Adipocyte (in vitro differentiated cells): Measurements from ENCODE around the gene KPNA1.
"Not testable (repeated sequence)": the region's sequence is repeated elsewhere in the genome, so short reads cannot be mapped to it uniquely, and the experiment has no call there.

Source experiments
- DNase-seq: peaks from one replicate; pipeline ENCODE4 v3.0.0-alpha.2; 2015; ENCODE audit warnings: low read depth
- H3K27me3 ChIP-seq: replicated peaks from 2 replicates; pipeline ENCODE4 v1.7.0; 2013; ENCODE audit warnings: mild to moderate bottlenecking, low read length, moderate library complexity; ENCODE audit not compliant: control insufficient read depth, insufficient read depth
- H3K36me3 ChIP-seq: 2 replicates; pipeline ENCODE4 v1.7.0; 2013; ENCODE audit warnings: low read length, mild to moderate bottlenecking, moderate library complexity; ENCODE audit not compliant: control insufficient read depth, insufficient read depth, severe bottlenecking
- H3K4me1 ChIP-seq: 2 replicates; pipeline ENCODE4 v1.7.0; 2013; ENCODE audit warnings: mild to moderate bottlenecking, low read length, moderate library complexity; ENCODE audit not compliant: control insufficient read depth, insufficient read depth
- H3K4me3 ChIP-seq: 2 replicates; pipeline ENCODE4 v1.7.0; 2013; ENCODE audit warnings: mild to moderate bottlenecking, low read length, moderate library complexity
- H3K9ac ChIP-seq: 2 replicates; pipeline ENCODE4 v1.7.0; 2013; ENCODE audit warnings: mild to moderate bottlenecking, low read length, moderate library complexity
- H3K9me3 ChIP-seq: 2 replicates; pipeline ENCODE4 v1.7.0; 2013; ENCODE audit warnings: mild to moderate bottlenecking, low read length, moderate library complexity; ENCODE audit not compliant: control insufficient read depth

The KPNA1 gene

GRCh38 chr3:122443762-122444490 lies 70.8 kb downstream of the KPNA1 start:
- DNase-seq = not testable (repeated sequence)

GRCh38 chr3:122443090-122443489 lies 71.6 kb downstream of the KPNA1 start:
- H3K36me3 ChIP-seq = peaks cover 60% of the 10 kb centered on the region
- DNase-seq = no peak
- no peaks in the 10 kb centered on the region for H3K4me1 ChIP-seq
- no peak overlapping the region for H3K4me3 ChIP-seq
- no peaks in the 10 kb centered on the region for H3K9me3 ChIP-seq
- H3K27me3 ChIP-seq = no peaks in the 10 kb centered on the region
- H3K9ac ChIP-seq = no peak overlapping the region

More at GRCh38 chr3:122443762-122444490, 70.8 kb downstream of the KPNA1 start:
- not testable (repeated sequence) for H3K4me3 ChIP-seq, H3K9ac ChIP-seq, H3K27me3 ChIP-seq, H3K9me3 ChIP-seq, H3K4me1 ChIP-seq
- peaks cover 61% of the 10 kb centered on the region for H3K36me3 ChIP-seq

GRCh38 chr3:122435950-122436349 lies 78.8 kb downstream of the KPNA1 start:
- DNase-seq = no peak

DNA sequence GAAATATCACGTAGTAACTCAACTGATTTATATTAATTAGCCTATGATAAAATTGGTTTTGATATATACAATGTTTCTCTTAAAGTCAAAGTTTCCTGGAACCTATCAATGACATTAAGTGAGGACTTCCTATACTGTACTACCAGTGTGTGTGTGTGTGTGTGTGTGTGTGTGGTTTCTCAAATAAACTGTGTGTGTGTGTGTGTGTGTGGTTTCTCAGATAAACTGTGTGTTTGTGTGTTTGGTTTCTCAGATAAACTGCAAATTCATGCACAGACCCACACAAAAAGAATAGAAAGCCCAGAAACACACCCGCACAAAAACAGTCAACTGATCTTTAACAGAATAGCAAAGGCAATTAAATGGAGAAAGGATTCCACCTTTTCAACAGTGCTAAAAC lies 84.4 kb downstream of the KPNA1 start:
- Histone ChIP-seq H3K9ac (peak overlapping the region; percentile 25), H3K27me3 (no peaks in the 10 kb centered on the region), H3K4me1 (peaks cover 12% of the 10 kb centered on the region), H3K9me3 (no peaks in the 10 kb centered on the region), H3K36me3 (peaks cover 84% of the 10 kb centered on the region), H3K4me3 (no peak overlapping the region)
- DNase-seq = no peak

More at GRCh38 chr3:122435950-122436349, 78.8 kb downstream of the KPNA1 start:
- Histone ChIP-seq H3K27me3 (no peaks in the 10 kb centered on the region), H3K36me3 (peaks cover 91% of the 10 kb centered on the region), H3K4me3 (no peak overlapping the region), H3K9ac (no peak overlapping the region), H3K9me3 (peaks cover 6% of the 10 kb centered on the region), H3K4me1 (peaks cover 5% of the 10 kb centered on the region)

DNA sequence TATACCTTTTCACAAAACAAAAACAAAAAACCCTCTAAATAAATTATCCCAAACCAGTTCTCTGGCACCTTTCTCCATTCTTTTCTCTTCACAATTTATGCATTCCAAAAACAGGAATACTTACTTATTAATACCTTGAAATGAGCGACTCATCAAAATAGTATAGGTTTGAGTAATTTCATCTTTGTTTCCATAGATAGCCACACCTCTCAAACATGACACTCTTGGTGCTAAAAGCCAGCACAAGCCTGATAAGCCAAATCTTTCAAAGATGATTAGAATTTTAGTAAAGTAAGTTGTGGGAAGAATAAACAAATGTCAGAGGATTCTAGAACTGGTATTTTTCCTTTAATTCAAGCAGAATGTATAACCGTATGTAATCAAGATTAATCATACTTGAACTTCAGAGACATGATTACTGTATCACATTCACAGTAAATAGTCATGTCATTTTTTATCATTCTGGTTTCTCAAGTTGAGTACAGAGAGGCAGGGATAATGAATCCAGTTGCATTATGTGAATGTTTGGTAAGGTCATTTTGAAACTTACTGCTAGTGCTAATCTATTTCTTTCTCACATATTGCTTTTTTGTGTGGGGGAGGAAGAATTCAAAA lies 86.8 kb downstream of the KPNA1 start:
- Histone ChIP-seq H3K36me3 (peaks cover 90% of the 10 kb centered on the region), H3K27me3 (no peaks in the 10 kb centered on the region), H3K4me1 (peaks cover 12% of the 10 kb centered on the region), H3K9me3 (no peaks in the 10 kb centered on the region), H3K4me3 (no peak overlapping the region), H3K9ac (no peak overlapping the region)
- DNase-seq = peak; percentile 15

DNA sequence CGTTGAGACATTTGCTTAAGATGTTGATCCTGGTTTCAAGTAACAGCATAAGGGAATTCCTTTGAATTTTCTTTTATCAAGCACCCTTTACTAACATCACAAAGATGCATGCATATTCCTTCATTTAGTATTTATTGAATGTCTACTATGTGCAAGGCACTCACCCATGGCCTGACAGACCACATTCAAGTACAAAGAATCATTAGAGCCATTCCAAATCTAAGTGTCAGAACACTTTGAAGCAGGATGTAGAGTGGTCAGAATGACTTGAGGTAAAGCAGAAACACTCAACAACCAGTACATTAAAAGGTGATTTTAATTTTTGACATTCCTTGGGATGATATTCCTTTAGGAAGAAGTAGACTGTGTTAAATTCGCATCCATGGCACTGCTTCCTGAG lies 92.9 kb downstream of the KPNA1 start:
- no peak overlapping the region for H3K4me3 ChIP-seq
- H3K9ac ChIP-seq = no peak overlapping the region
- no peaks in the 10 kb centered on the region for H3K9me3 ChIP-seq
- H3K4me1 ChIP-seq = peaks cover 10% of the 10 kb centered on the region
- peaks cover 50% of the 10 kb centered on the region for H3K36me3 ChIP-seq
- DNase-seq = no peak
- H3K27me3 ChIP-seq = no peaks in the 10 kb centered on the region

DNA sequence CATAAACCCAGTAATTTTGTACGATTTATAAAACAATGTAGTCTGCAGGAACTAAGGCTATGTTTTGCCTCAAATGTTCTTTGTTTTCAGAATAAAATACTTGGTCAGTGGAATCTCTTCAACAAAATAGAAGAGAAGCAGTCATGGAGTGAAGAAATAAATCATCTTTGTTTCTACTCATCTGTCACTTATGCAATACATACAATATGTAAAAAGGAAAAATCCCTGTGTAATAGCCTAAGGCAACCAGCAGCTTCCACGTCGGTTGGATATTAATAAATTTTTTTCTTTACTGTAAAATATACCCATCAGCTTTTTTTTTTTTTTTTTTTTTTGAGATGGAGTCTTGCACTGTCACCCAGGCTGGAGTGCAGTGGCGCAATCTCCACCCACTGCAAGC lies 93.6 kb downstream of the KPNA1 start:
- no peak overlapping the region for H3K9ac ChIP-seq
- no peak for DNase-seq
- H3K4me3 ChIP-seq = no peak overlapping the region
- H3K4me1 ChIP-seq = peaks cover 11% of the 10 kb centered on the region
- no peaks in the 10 kb centered on the region for H3K9me3 ChIP-seq
- peaks cover 43% of the 10 kb centered on the region for H3K36me3 ChIP-seq
- no peaks in the 10 kb centered on the region for H3K27me3 ChIP-seq

DNA sequence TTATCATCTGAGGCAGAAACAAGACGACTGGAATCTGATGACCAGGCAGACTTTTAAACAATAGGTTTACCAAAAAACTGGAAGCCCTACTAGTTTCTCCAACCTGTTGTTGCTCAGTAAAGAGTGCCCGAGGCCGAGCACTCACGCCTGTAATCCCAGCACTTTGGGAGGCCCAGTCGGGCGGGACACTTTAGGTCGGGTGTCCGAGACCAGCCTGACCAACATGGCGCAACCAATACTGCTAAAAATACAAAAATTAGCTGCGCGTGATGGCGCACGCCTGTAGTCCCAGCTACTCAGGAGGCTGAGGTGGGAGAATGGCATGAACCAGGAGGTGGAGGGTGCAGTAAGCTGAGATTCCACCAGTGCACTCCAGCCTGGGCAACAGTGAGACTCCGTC lies 97.8 kb downstream of the KPNA1 start:
- peaks cover 7% of the 10 kb centered on the region for H3K36me3 ChIP-seq
- H3K9ac ChIP-seq = peak overlapping the region; percentile 95
- H3K4me1 ChIP-seq = peaks cover 22% of the 10 kb centered on the region
- H3K9me3 ChIP-seq = no peaks in the 10 kb centered on the region
- DNase-seq = peak; percentile 34
- peak overlapping the region; percentile 100 for H3K4me3 ChIP-seq
- H3K27me3 ChIP-seq = no peaks in the 10 kb centered on the region

GRCh38 chr3:122415762-122416654 lies 98.7 kb downstream of the KPNA1 start, which contains the start of gene WDR5B:
WDR5B (minus strand) TSS chr3:122416062; CDS start chr3:122415528, 534 bp downstream.
- Histone ChIP-seq H3K9me3 (no peaks in the 10 kb centered on the region), H3K4me1 (peaks cover 22% of the 10 kb centered on the region), H3K9ac (peak within 1 kb of the TSS; percentile 95), H3K4me3 (peak within 1 kb of the TSS; percentile 100), H3K27me3 (no peaks in the 10 kb centered on the region), H3K36me3 (peaks cover 5% of the 10 kb centered on the region)
- peak; percentile 99 for DNase-seq

DNA sequence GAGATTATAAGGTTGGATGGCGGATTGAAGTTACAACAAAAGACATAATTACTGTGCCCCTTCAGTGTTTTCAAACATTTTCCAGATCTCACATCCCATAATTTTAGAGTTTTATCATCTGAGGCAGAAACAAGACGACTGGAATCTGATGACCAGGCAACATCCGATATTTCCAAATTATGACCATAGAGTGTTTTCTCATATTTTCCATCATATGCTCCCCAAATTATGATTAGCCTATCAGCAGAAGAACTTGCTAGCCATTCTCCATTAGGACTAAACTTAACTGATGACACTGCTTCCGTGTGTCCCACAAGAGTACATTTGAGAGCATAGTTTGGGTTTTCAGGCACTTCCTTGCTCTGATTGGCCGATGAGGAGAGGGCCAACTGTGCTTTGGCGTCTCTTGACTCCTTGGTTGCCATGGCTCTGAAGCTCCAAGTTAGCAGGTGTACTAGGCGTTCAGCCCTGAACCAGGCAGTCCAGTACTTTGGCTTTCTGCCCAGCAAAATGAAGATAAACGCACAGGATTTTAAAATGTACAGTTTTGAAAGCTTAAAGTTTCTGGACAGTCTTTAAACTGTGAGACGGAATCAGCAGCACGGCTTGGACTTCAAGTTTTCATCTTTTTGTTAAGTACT lies 99.5 kb downstream of the KPNA1 start:
- Histone ChIP-seq H3K4me3 (peak overlapping the region; percentile 100), H3K9ac (peak overlapping the region; percentile 95), H3K4me1 (peaks cover 22% of the 10 kb centered on the region), H3K9me3 (no peaks in the 10 kb centered on the region), H3K36me3 (peaks cover 13% of the 10 kb centered on the region), H3K27me3 (no peaks in the 10 kb centered on the region)
- peak; percentile 72 for DNase-seq
